Lower leg skin (tissue), 3 donors: ENCODE results near the gene MGLL.

ENCODE experiments used
- POLR2A ChIP-seq, 2 donors: fragments of 450-650 bp; IDR thresholded peaks; one replicate each; pipeline ENCODE4 v1.6.1; 2016 to 2017; ENCODE audit warnings: antibody characterized with exemption in 2 of 2, mild to moderate bottlenecking in 1 of 2, moderate library complexity in 1 of 2
- TF ChIP-seq, protein P1 (sequence below), 3 donors: fragments of 450-650 bp; IDR thresholded peaks; one replicate each; pipeline ENCODE4 v1.5.1; 2016; ENCODE audit warnings: antibody characterized with exemption in 3 of 3, mild to moderate bottlenecking in 3 of 3, moderate library complexity in 2 of 3

DNA sequence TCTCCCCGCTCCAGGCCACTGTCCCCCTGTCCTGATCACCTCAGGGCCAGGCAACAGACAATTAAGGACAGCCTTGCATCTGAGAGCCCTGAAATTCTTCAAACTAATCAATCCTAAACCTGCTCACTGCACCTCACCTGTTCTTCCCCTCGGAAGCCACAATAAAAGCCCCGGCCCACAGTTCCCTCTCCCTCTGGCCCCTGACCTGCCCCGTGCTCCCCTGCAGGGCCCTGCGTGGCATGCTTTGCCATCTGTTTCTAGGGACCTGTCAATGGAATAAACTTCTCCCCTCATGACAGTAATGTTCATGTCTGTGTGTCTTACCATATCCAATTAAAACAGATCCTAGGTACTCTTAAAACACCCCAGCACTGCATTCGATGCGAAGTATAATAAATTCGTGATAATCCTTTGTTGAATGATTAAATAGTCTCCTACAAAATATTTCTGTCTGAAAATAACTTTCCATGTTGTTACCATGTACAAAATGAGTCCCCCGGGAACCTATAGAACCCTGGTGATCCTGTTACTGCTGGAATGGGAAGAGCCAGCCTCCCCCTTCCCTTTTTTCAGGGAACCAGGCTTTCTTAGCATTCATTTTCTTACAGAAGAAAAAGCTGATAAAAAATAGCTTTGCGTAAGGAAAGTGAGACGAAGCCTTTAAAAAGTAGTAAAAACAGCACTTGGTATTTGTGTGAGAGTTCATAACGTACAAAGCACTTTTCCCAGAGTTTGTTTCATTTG, 90.6 kb downstream of the MGLL start:
- TF ChIP-seq, protein P1, sequence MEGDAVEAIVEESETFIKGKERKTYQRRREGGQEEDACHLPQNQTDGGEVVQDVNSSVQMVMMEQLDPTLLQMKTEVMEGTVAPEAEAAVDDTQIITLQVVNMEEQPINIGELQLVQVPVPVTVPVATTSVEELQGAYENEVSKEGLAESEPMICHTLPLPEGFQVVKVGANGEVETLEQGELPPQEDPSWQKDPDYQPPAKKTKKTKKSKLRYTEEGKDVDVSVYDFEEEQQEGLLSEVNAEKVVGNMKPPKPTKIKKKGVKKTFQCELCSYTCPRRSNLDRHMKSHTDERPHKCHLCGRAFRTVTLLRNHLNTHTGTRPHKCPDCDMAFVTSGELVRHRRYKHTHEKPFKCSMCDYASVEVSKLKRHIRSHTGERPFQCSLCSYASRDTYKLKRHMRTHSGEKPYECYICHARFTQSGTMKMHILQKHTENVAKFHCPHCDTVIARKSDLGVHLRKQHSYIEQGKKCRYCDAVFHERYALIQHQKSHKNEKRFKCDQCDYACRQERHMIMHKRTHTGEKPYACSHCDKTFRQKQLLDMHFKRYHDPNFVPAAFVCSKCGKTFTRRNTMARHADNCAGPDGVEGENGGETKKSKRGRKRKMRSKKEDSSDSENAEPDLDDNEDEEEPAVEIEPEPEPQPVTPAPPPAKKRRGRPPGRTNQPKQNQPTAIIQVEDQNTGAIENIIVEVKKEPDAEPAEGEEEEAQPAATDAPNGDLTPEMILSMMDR (IDR thresholded peaks at IDR 0.05), result no peak
- TF ChIP-seq POLR2A (IDR thresholded peaks at IDR 0.05), result no peak
